Astrocyte (in vitro differentiated cells and primary cell): Measurements from ENCODE around the gene AHSA1. TPM values are rescaled to one million over a fixed set of nuclear protein-coding genes. Genes with fewer than 3 reads are reported as not detected.
A peak's percentile ranks its signal among the peaks of the same experiment; 100 is the strongest.

Experiments used
- DNase-seq: peaks from one replicate; pipeline ENCODE4 v3.0.0-alpha.2; 2010; ENCODE audit warnings: low read depth
- FAIRE-seq: peaks from 2 replicates; lab custom pipeline; 2011; peaks lifted over from hg19 to GRCh38; lab: Jason Lieb, UNC
- H2AFZ ChIP-seq: 2 replicates; pipeline ENCODE4 v1.6.0; 2012; ENCODE audit warnings: low read depth, low read length, inconsistent platforms
- H3K27ac ChIP-seq: 2 replicates; pipeline ENCODE4 v1.5.1; 2011; ENCODE audit warnings: low read depth, low read length, inconsistent platforms
- H3K27me3 ChIP-seq: 2 replicates; pipeline ENCODE4 v1.6.0; 2011; ENCODE audit warnings: low read length, inconsistent platforms; ENCODE audit not compliant: insufficient read depth
- H3K36me3 ChIP-seq: 2 replicates; pipeline ENCODE4 v1.5.1; 2011; ENCODE audit warnings: low read length, inconsistent platforms; ENCODE audit not compliant: insufficient read depth
- H3K4me1 ChIP-seq: 2 replicates; pipeline ENCODE4 v1.5.1; 2011; ENCODE audit warnings: low read length, inconsistent platforms; ENCODE audit not compliant: insufficient read depth
- H3K4me2 ChIP-seq: 2 replicates; pipeline ENCODE4 v1.6.0; 2012; ENCODE audit warnings: low read length, inconsistent platforms
- H3K4me3 ChIP-seq: 2 replicates; pipeline ENCODE4 v1.5.1; 2011; ENCODE audit warnings: low read depth, mild to moderate bottlenecking, low read length, inconsistent platforms; ENCODE audit not compliant: insufficient read depth
- H3K79me2 ChIP-seq: 2 replicates; pipeline ENCODE4 v1.6.0; 2012; ENCODE audit warnings: mild to moderate bottlenecking, low read length, inconsistent platforms; ENCODE audit not compliant: insufficient read depth
- H3K9ac ChIP-seq: 2 replicates; pipeline ENCODE4 v1.6.0; 2012; ENCODE audit warnings: mild to moderate bottlenecking, low read length, inconsistent platforms
- H3K9me3 ChIP-seq: 2 replicates; pipeline ENCODE4 v1.5.1; 2012; ENCODE audit warnings: low read depth, mild to moderate bottlenecking, low read length, inconsistent platforms; ENCODE audit not compliant: insufficient read depth
- H4K20me1 ChIP-seq: 2 replicates; pipeline ENCODE4 v1.6.0; 2012; ENCODE audit warnings: low read length, inconsistent platforms; ENCODE audit not compliant: insufficient read depth
- H3K27ac Mint-ChIP-seq: one replicate; pipeline ENCODE4 v1.8.0; 2021; ENCODE audit warnings: mild to moderate bottlenecking, mixed read lengths; ENCODE audit not compliant: unreplicated experiment
- H3K27me3 Mint-ChIP-seq: one replicate; pipeline ENCODE4 v1.8.0; 2021; ENCODE audit warnings: low read depth, mixed read lengths; ENCODE audit not compliant: unreplicated experiment
- H3K36me3 Mint-ChIP-seq: one replicate; pipeline ENCODE4 v1.8.0; 2021; ENCODE audit warnings: low read depth, mixed read lengths; ENCODE audit not compliant: unreplicated experiment
- H3K4me1 Mint-ChIP-seq: one replicate; pipeline ENCODE4 v1.8.0; 2021; ENCODE audit warnings: low read depth, mixed read lengths; ENCODE audit not compliant: unreplicated experiment
- H3K4me3 Mint-ChIP-seq: one replicate; pipeline ENCODE4 v1.8.0; 2021; ENCODE audit warnings: mild to moderate bottlenecking, moderate library complexity, mixed read lengths; ENCODE audit not compliant: unreplicated experiment
- H3K9me3 Mint-ChIP-seq: one replicate; pipeline ENCODE4 v1.8.0; 2021; ENCODE audit warnings: mild to moderate bottlenecking, mixed read lengths; ENCODE audit not compliant: unreplicated experiment
- EZH2 ChIP-seq: IDR thresholded peaks from 2 replicates; pipeline ENCODE4 v1.6.1; 2012; ENCODE audit warnings: mild to moderate bottlenecking, low read length, inconsistent platforms; ENCODE audit not compliant: insufficient read depth
- total RNA-seq: library from RNA; stranded (reverse); gene quantifications from 2 replicates; pipeline ENCODE4 v1.2.1, GENCODE V29; 2021
- TF ChIP-seq, protein P1 (sequence below): IDR thresholded peaks from 2 replicates; pipeline ENCODE4 v1.5.1; 2011; ENCODE audit warnings: low read depth, mild to moderate bottlenecking, inconsistent platforms, low read length, moderate library complexity; ENCODE audit not compliant: insufficient read depth

The AHSA1 gene
- total RNA-seq, 1 donor from 2014 or later: 157 TPM

DNA sequence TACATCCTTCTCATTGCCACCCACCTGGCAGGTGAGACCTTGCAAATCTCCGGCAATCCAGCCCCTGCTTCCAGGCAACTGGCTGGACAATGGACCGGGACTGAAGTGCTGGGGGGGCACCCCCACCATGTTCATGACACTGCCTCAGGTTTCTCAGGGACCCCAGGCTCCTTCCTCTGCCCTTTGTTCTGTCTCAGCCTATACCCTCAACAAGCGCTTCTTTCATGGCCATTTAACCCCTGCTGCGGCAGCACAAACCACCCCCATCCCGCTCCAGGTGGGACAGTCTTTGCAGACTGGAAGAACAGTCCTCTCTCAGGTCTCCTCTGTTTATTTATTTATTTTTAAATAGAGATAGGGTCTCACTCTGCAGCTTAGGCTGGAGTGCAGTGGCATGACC lies 33.2 kb downstream of the AHSA1 start:
- H2AFZ ChIP-seq: no peak overlapping the region
- H3K4me1 Mint-ChIP-seq: peaks cover 4% of the 10 kb centered on the region
- H3K9me3 ChIP-seq: no peaks in the 10 kb centered on the region
- H3K27me3 ChIP-seq: no peaks in the 10 kb centered on the region
- no peak overlapping the region for H3K4me2 ChIP-seq
- H3K27ac ChIP-seq: no peak overlapping the region
- H3K9ac ChIP-seq: no peak overlapping the region
- FAIRE-seq: no peak
- no peaks in the 10 kb centered on the region for H3K36me3 Mint-ChIP-seq
- no peaks in the 10 kb centered on the region for H3K79me2 ChIP-seq
- no peak for TF ChIP-seq EZH2
- TF ChIP-seq, protein P1, sequence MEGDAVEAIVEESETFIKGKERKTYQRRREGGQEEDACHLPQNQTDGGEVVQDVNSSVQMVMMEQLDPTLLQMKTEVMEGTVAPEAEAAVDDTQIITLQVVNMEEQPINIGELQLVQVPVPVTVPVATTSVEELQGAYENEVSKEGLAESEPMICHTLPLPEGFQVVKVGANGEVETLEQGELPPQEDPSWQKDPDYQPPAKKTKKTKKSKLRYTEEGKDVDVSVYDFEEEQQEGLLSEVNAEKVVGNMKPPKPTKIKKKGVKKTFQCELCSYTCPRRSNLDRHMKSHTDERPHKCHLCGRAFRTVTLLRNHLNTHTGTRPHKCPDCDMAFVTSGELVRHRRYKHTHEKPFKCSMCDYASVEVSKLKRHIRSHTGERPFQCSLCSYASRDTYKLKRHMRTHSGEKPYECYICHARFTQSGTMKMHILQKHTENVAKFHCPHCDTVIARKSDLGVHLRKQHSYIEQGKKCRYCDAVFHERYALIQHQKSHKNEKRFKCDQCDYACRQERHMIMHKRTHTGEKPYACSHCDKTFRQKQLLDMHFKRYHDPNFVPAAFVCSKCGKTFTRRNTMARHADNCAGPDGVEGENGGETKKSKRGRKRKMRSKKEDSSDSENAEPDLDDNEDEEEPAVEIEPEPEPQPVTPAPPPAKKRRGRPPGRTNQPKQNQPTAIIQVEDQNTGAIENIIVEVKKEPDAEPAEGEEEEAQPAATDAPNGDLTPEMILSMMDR: no peak
- DNase-seq: no peak
- no peak overlapping the region for H3K4me3 ChIP-seq
- H3K4me3 Mint-ChIP-seq: no peak overlapping the region
- no peaks in the 10 kb centered on the region for H4K20me1 ChIP-seq
- peaks cover 12% of the 10 kb centered on the region for H3K27me3 Mint-ChIP-seq
- no peaks in the 10 kb centered on the region for H3K36me3 ChIP-seq
- H3K27ac Mint-ChIP-seq: no peak overlapping the region
- no peaks in the 10 kb centered on the region for H3K9me3 Mint-ChIP-seq
- peaks cover 2% of the 10 kb centered on the region for H3K4me1 ChIP-seq

DNA sequence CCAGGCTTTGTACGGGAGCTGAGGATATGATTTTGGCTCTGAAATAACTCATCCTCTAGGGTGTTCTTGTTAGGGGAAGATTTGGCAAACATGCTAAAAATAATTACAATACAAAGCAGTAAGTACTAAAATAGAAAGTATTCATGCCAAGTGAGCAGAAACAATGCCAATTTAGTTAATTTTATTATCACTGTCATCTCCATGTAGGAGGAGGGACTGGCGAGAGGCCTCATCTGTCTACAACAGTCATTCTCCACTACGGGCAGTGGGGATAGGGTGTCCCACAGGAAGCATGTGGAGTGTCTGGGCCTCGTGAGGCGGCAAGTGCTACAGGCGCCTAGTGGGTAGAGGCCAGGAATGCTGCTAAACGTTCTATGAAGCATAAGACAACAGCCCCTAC lies 37.4 kb downstream of the AHSA1 start:
- Histone ChIP-seq H2AFZ (no peak overlapping the region), H3K9ac (no peak overlapping the region), H3K27ac (no peak overlapping the region), H3K4me1 (peaks cover 7% of the 10 kb centered on the region), H3K36me3 (no peaks in the 10 kb centered on the region), H4K20me1 (no peaks in the 10 kb centered on the region), H3K4me2 (no peak overlapping the region), H3K9me3 (no peaks in the 10 kb centered on the region), H3K4me3 (no peak overlapping the region), H3K27me3 (peaks cover 17% of the 10 kb centered on the region), H3K79me2 (no peaks in the 10 kb centered on the region)
- TF ChIP-seq EZH2: no peak
- TF ChIP-seq, protein P1: no peak
- no peak for FAIRE-seq
- Mint-ChIP-seq H3K27me3 (peaks cover 21% of the 10 kb centered on the region), H3K9me3 (no peaks in the 10 kb centered on the region), H3K4me1 (no peaks in the 10 kb centered on the region), H3K27ac (no peak overlapping the region), H3K4me3 (no peak overlapping the region), H3K36me3 (peaks cover 1% of the 10 kb centered on the region)
- no peak for DNase-seq

DNA sequence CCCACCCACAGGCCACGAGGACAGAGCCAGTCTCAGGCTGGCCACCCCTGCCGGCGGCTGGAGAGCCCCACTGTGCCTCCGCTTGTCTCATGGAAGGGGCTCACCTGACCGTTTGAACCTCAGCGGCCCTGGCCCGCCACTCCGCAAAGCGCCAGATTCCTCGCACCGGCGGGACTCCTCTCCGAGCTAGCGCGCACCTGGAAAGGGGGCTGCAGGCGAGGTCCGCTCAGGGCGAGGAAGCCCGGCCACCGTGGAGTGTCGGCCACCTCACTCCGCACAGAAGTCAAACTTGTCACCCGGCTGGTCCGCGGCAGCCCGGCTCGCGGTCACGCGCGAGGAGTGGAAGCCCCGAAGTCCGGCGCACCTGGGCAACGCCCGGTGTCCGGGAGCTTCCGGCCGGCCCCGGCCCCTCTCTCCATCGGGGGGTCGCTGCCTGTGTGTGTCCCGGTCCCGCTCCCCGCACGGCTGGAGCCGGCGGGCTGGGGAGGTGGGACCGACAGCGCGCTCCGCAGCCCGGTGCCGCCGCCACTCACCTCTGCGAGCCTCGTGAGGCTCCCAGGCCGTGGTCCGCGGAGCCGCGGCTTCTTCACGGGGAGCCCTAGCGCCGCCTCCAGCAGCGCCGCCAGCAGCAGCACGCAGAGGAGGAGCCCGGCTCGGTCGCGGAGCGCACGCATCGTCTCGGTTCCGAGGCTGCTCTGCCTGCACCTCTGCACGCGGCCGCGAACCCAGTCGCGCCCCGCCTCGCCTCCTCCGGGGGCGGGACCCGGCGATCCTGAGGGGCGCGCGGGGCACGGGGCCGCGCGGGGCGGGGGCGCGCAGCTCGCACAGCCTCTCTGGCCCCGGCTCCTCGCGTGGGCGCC lies 40.5 kb downstream of the AHSA1 start, which contains the start of gene ISM2:
TSS of gene ISM2 (minus strand) at position 697 of the 860 bp plus-strand sequence. CDS start at position 674, 23 bp downstream.
- peaks cover 20% of the 10 kb centered on the region for H3K27me3 Mint-ChIP-seq
- Histone ChIP-seq H3K4me1 (peaks cover 7% of the 10 kb centered on the region), H3K79me2 (no peaks in the 10 kb centered on the region), H4K20me1 (no peaks in the 10 kb centered on the region), H3K4me2 (peak within 1 kb of the TSS; percentile 86), H3K4me3 (peak within 1 kb of the TSS; percentile 48), H3K9ac (no peak within 1 kb of the TSS), H2AFZ (peak within 1 kb of the TSS; percentile 69), H3K36me3 (no peaks in the 10 kb centered on the region), H3K27me3 (peaks cover 17% of the 10 kb centered on the region), H3K27ac (no peak within 1 kb of the TSS), H3K9me3 (no peaks in the 10 kb centered on the region)
- peak; percentile 94 for TF ChIP-seq EZH2
- TF ChIP-seq, protein P1: no peak
- DNase-seq (peak; percentile 8), FAIRE-seq (no peak)
- H3K4me1 Mint-ChIP-seq: no peaks in the 10 kb centered on the region
- peaks cover 4% of the 10 kb centered on the region for H3K36me3 Mint-ChIP-seq
- peaks cover 2% of the 10 kb centered on the region for H3K9me3 Mint-ChIP-seq
- H3K27ac Mint-ChIP-seq: peak within 1 kb of the TSS; percentile 72
- H3K4me3 Mint-ChIP-seq: peak within 1 kb of the TSS; percentile 79
